Kidney (tissue), 14 donors: Measurements from ENCODE around the gene TPRX1. TPM values are rescaled to one million over a fixed set of nuclear protein-coding genes. Genes with fewer than 3 reads are reported as not detected.
"Not testable (repeated sequence)": the region's sequence is repeated elsewhere in the genome, so short reads cannot be mapped to it uniquely, and the experiment has no call there.

Experiments
- DNase-seq, 5 donors: peaks; one replicate each; pipeline ENCODE4 v3.0.0-alpha.2; 2013 to 2020
- FAIRE-seq: peaks from 2 replicates; lab custom pipeline; 2012; peaks lifted over from hg19 to GRCh38; lab: Jason Lieb, UNC
- H3K27ac ChIP-seq, 2 donors: one replicate each; pipeline ENCODE4 v1.7.0; 2013; ENCODE audit warnings: low read depth in 2 of 2, low read length in 2 of 2, inconsistent platforms in 1 of 2
- H3K27me3 ChIP-seq: one replicate; pipeline ENCODE4 v1.7.1; 2013; ENCODE audit warnings: low read length, inconsistent platforms; ENCODE audit not compliant: control insufficient read depth, insufficient read depth
- H3K36me3 ChIP-seq, 3 donors: one replicate each; pipeline versions ENCODE4 v1.7.0 to v1.7.1; 2013; ENCODE audit warnings: low read length in 3 of 3, control low read depth in 1 of 3, inconsistent platforms in 1 of 3; ENCODE audit not compliant: insufficient read depth in 3 of 3, control insufficient read depth in 2 of 3
- H3K4me1 ChIP-seq, 3 donors: one replicate each; pipeline versions ENCODE4 v1.7.0 to v1.7.1; 2013; ENCODE audit warnings: low read length in 3 of 3, inconsistent platforms in 1 of 3, low read depth in 1 of 3; ENCODE audit not compliant: control insufficient read depth in 2 of 3, insufficient read depth in 2 of 3
- H3K4me3 ChIP-seq, 3 donors: one replicate each; pipeline versions ENCODE4 v1.7.0 to v1.8.1; 2013; ENCODE audit warnings: low read length in 3 of 3, control low read depth in 1 of 3, inconsistent platforms in 1 of 3
- H3K9ac ChIP-seq, 3 donors: one replicate each; pipeline versions ENCODE4 v1.7.0 to v1.7.1; 2013; ENCODE audit warnings: low read length in 3 of 3, control low read depth in 1 of 3, inconsistent platforms in 1 of 3
- H3K9me3 ChIP-seq, 3 donors: one replicate each; pipeline versions ENCODE4 v1.7.0 to v1.7.1; 2013; ENCODE audit warnings: low read length in 3 of 3, control low read depth in 1 of 3, inconsistent platforms in 1 of 3; ENCODE audit not compliant: control insufficient read depth in 2 of 3, insufficient read depth in 1 of 3
- CTCF ChIP-seq: IDR thresholded peaks from 3 replicates; pipeline ENCODE4 v1.5.1; 2012; ENCODE audit warnings: mild to moderate bottlenecking, moderate library complexity, borderline replicate concordance; ENCODE audit not compliant: insufficient read depth; ENCODE audit errors: extremely low read depth
- intact Hi-C: fragments of 100-400 bp; cut with DNase I; formaldehyde crosslinking; loops from one replicate; pipeline ENCODE4 v1.11.1; 2022
- polyA plus RNA-seq: library from polyadenylated mRNA; stranded (reverse); fragments of 350-450 nt; fragmentation: Illumina TruSeq; extraction: RNeasy Lipid Tissue Mini Kit (QIAGEN cat#74804); gene quantifications from one replicate; pipeline ENCODE4 v1.2.3, GENCODE V29; 2014; ENCODE audit warnings: low read depth, low replicate concordance; ENCODE audit not compliant: insufficient read depth
- total RNA-seq: library from RNA; stranded (reverse); fragmentation: NEBNext Ultra II Directional; extraction: Animal tissue kit (Norgen Biotek cat#: 25700); gene quantifications from one replicate; pipeline ENCODE4 v1.2.1, GENCODE V29; 2021
- donor health status: control.
- donor health status: control.
- donor health status: control.
- donor health status: control.
- donor health status: control.
- donor health status: DM: yes; HTN: yes; CAD: no.
- donor health status: Normal renal cell carcinoma (clear cell type).

Gene TPRX1
- total and polyA plus RNA-seq, 2 donors from 2014 or later = not detected

GRCh38 chr19:47779524-47780214 is 24.7 kb downstream of the TPRX1 start:
- no peak for TF ChIP-seq CTCF
- Histone ChIP-seq H3K36me3 (peaks cover 3 to 11% (median 9%) of the 10 kb centered on the region in 3 donors), H3K27ac (peak overlapping the region; percentile 92 to 98), H3K4me1 (peaks cover 0 to 20% (median 0%) of the 10 kb centered on the region in 3 donors), H3K9ac (peak overlapping the region in 2 of 3 donors; percentile 86 to 89), H3K4me3 (peak overlapping the region; percentile 76 to 89 (median 87)), H3K9me3 (no peaks in the 10 kb centered on the region), H3K27me3 (no peaks in the 10 kb centered on the region)
- intact Hi-C loops = no loop called here
- no peak for FAIRE-seq
- DNase-seq = peak in 1 of 5 donors; percentile 37

GRCh38 chr19:47778954-47779351 is 25.4 kb downstream of the TPRX1 start:
- no peaks in the 10 kb centered on the region for H3K27me3 ChIP-seq
- H3K27ac ChIP-seq = peak overlapping the region; percentile 92 to 98
- no peak for FAIRE-seq
- H3K4me1 ChIP-seq = peaks cover 0 to 20% (median 0%) of the 10 kb centered on the region in 3 donors
- DNase-seq = peak in 2 of 5 donors; percentile 49 to 66
- no peak for TF ChIP-seq CTCF
- no peaks in the 10 kb centered on the region for H3K9me3 ChIP-seq
- peak overlapping the region; percentile 28 to 89 (median 86) for H3K9ac ChIP-seq
- peaks cover 3 to 11% (median 4%) of the 10 kb centered on the region in 3 donors for H3K36me3 ChIP-seq
- peak overlapping the region; percentile 76 to 89 (median 87) for H3K4me3 ChIP-seq
- intact Hi-C loops = no loop called here

GRCh38 chr19:47778049-47778953 is 26.1 kb downstream of the TPRX1 start, which contains the start of gene SELENOW:
Gene SELENOW, plus strand, starts transcription at chr19:47778703. Its CDS starts 83 bp downstream, at chr19:47778786.
- Histone ChIP-seq H3K9me3 (no peaks in the 10 kb centered on the region), H3K27ac (peak within 1 kb of the TSS; percentile 92 to 98), H3K9ac (peak within 1 kb of the TSS; percentile 64 to 89 (median 86)), H3K36me3 (peaks cover 3 to 7% (median 4%) of the 10 kb centered on the region in 3 donors), H3K4me3 (peak within 1 kb of the TSS; percentile 76 to 91 (median 87)), H3K4me1 (peaks cover 0 to 20% (median 0%) of the 10 kb centered on the region in 3 donors), H3K27me3 (no peaks in the 10 kb centered on the region)
- DNase-seq (peak; percentile 83 to 92 (median 89)), FAIRE-seq (no peak)
- intact Hi-C loops = no loop called here
- TF ChIP-seq CTCF = no peak

GRCh38 chr19:47777245-47778048 is 26.9 kb downstream of the TPRX1 start:
- FAIRE-seq, intact Hi-C loops, DNase-seq, H3K36me3 ChIP-seq, H3K9me3 ChIP-seq, H3K27ac ChIP-seq, H3K27me3 ChIP-seq: not testable (repeated sequence)
- peak overlapping the region in 2 of 3 donors; percentile 64 to 89 for H3K9ac ChIP-seq
- peak overlapping the region in 2 of 3 donors; percentile 87 to 91 for H3K4me3 ChIP-seq
- H3K4me1 ChIP-seq = peaks cover 0 to 20% (median 0%) of the 10 kb centered on the region in 3 donors
